CD4-positive, alpha-beta memory T cell (primary cell): ENCODE results near the gene CDK8. TPM values are rescaled to one million over a fixed set of nuclear protein-coding genes. Genes with fewer than 3 reads are reported as not detected.

ENCODE experiments used
- CTCF ChIA-PET: fragments of 350-600 bp; sonication (Branson Sonifier 250); formaldehyde crosslinking; loops from one replicate; lab custom pipeline; 2021; ENCODE audit warnings: inconsistent platforms; ENCODE audit not compliant: partially characterized antibody; lab: Charles Lee
- POLR2A ChIA-PET: fragments of 350-600 bp; sonication (Branson Sonifier 250); formaldehyde crosslinking; loops from one replicate; lab custom pipeline; 2021; ENCODE audit not compliant: partially characterized antibody; lab: Charles Lee
- DNase-seq, 5 donors: peaks; one replicate each; pipeline versions ENCODE4 v3.0.0 to v3.0.0-alpha.2; 2020 to 2022; ENCODE audit warnings: mixed read lengths in 1 of 5
- H3K27ac ChIP-seq: one replicate; pipeline ENCODE4 v1.7.0; 2013; ENCODE audit warnings: low read depth, low read length
- H3K27me3 ChIP-seq: 2 replicates; pipeline ENCODE4 v1.7.0; 2013; ENCODE audit warnings: mild to moderate bottlenecking, low read length, moderate library complexity; ENCODE audit not compliant: insufficient read depth
- H3K36me3 ChIP-seq: 2 replicates; pipeline ENCODE4 v1.7.0; 2013; ENCODE audit warnings: mild to moderate bottlenecking, low read length, moderate library complexity; ENCODE audit not compliant: insufficient read depth
- H3K4me1 ChIP-seq: 2 replicates; pipeline ENCODE4 v1.7.0; 2013; ENCODE audit warnings: mild to moderate bottlenecking, low read length, moderate library complexity; ENCODE audit not compliant: insufficient read depth
- H3K4me3 ChIP-seq, 2 donors: one replicate each; pipeline ENCODE4 v1.7.0; 2013; ENCODE audit warnings: low read length in 2 of 2, mild to moderate bottlenecking in 1 of 2
- H3K9me3 ChIP-seq, 2 donors: one replicate each; pipeline ENCODE4 v1.7.0; 2013; ENCODE audit warnings: low read length in 2 of 2, control low read depth in 1 of 2; ENCODE audit not compliant: control insufficient read depth in 1 of 2
- H3K27ac Mint-ChIP-seq, 7 donors: one replicate each; pipeline ENCODE4 v1.8.0; 2020 to 2021; ENCODE audit warnings: mixed read lengths in 7 of 7, mild to moderate bottlenecking in 6 of 7, inconsistent platforms in 3 of 7, moderate library complexity in 3 of 7
- H3K27me3 Mint-ChIP-seq, 2 donors: one replicate each; pipeline ENCODE4 v1.8.0; 2020 to 2021; ENCODE audit warnings: mixed read lengths in 2 of 2
- H3K36me3 Mint-ChIP-seq, 2 donors: one replicate each; pipeline ENCODE4 v1.8.0; 2020 to 2021; ENCODE audit warnings: mixed read lengths in 2 of 2, inconsistent platforms in 1 of 2, mild to moderate bottlenecking in 1 of 2
- H3K4me1 Mint-ChIP-seq, 4 donors: one replicate each; pipeline ENCODE4 v1.8.0; 2020 to 2021; ENCODE audit warnings: mixed read lengths in 4 of 4, mild to moderate bottlenecking in 1 of 4
- H3K4me3 Mint-ChIP-seq, 8 donors: one replicate each; pipeline ENCODE4 v1.8.0; 2020 to 2021; ENCODE audit warnings: mixed read lengths in 8 of 8, mild to moderate bottlenecking in 7 of 8, moderate library complexity in 6 of 8, inconsistent platforms in 3 of 8
- H3K9me3 Mint-ChIP-seq, 8 donors: one replicate each; pipeline ENCODE4 v1.8.0; 2020 to 2021; ENCODE audit warnings: mixed read lengths in 8 of 8, mild to moderate bottlenecking in 5 of 8, inconsistent platforms in 3 of 8, moderate library complexity in 1 of 8
- intact Hi-C: fragments of 100-400 bp; cut with micrococcal nuclease; formaldehyde crosslinking; loops from one replicate; pipeline ENCODE4 v1.15.1; 2023
- polyA plus RNA-seq, 2 donors: library from polyadenylated mRNA; unstranded; fragments of 300-500 nt; fragmentation: Illumina TruSeq; gene quantifications; one replicate each; pipeline ENCODE4 v1.2.3, GENCODE V29; 2021
- total RNA-seq, 2 experiments: library from RNA; stranded (reverse); gene quantifications; one replicate each; pipeline ENCODE4 v1.2.3, GENCODE V29; 2021

CDK8 gene
- total and polyA plus RNA-seq, 4 experiments from 2014 or later, result 4.7 to 11.7 (median 8.6) TPM

- Mint-ChIP-seq H3K4me1 (peaks cover 8 to 13% (median 11%) of the 10 kb centered on the region in 4 donors), H3K27ac (no peak overlapping the region), H3K36me3 (peaks cover 0 to 6% of the 10 kb centered on the region in 2 donors), H3K27me3 (peaks cover 0 to 10% of the 10 kb centered on the region in 2 donors), H3K9me3 (peaks cover 0 to 2% (median 0%) of the 10 kb centered on the region in 8 donors), H3K4me3 (no peak overlapping the region)
- DNase-seq, result no peak
- no peak overlapping the region for H3K27ac ChIP-seq
- H3K27me3 ChIP-seq, result no peaks in the 10 kb centered on the region
- no peak overlapping the region for H3K4me3 ChIP-seq
- POLR2A ChIA-PET, result no interaction called here
- intact Hi-C loops, result no loop called here
- H3K36me3 ChIP-seq, result no peaks in the 10 kb centered on the region
- H3K9me3 ChIP-seq, result no peaks in the 10 kb centered on the region
- CTCF ChIA-PET, result interaction anchor here (1.1 to 3.8 kb wide), 2 partner anchors 41 to 471 kb away, joined by 3 to 15 read pairs; no protein-coding TSS in a partner anchor
- H3K4me1 ChIP-seq, result peaks cover 7% of the 10 kb centered on the region
Observed at GRCh38 chr13:26227166-26227971, 26.6 kb upstream of the CDK8 start.

GRCh38 chr13:26228096-26228495 lies 25.8 kb upstream of the CDK8 start:
- Mint-ChIP-seq H3K27me3 (peaks cover 0 to 10% of the 10 kb centered on the region in 2 donors), H3K9me3 (peaks cover 0 to 2% (median 0%) of the 10 kb centered on the region in 8 donors), H3K4me1 (peaks cover 3 to 5% (median 5%) of the 10 kb centered on the region in 4 donors), H3K36me3 (peaks cover 0 to 2% of the 10 kb centered on the region in 2 donors), H3K4me3 (no peak overlapping the region), H3K27ac (no peak overlapping the region)
- no peaks in the 10 kb centered on the region for H3K36me3 ChIP-seq
- POLR2A ChIA-PET, result no interaction called here
- no peaks in the 10 kb centered on the region for H3K27me3 ChIP-seq
- intact Hi-C loops, result no loop called here
- H3K9me3 ChIP-seq, result no peaks in the 10 kb centered on the region
- no peaks in the 10 kb centered on the region for H3K4me1 ChIP-seq
- no peak overlapping the region for H3K27ac ChIP-seq
- no peak for DNase-seq
- CTCF ChIA-PET, result interaction anchor here (0.5 to 3.8 kb wide), 3 partner anchors 42 to 470 kb away, joined by 3 to 15 read pairs (median 3); no protein-coding TSS in a partner anchor
- H3K4me3 ChIP-seq, result no peak overlapping the region

GRCh38 chr13:26229080-26229615 lies 24.8 kb upstream of the CDK8 start:
- peaks cover 0 to 10% of the 10 kb centered on the region in 2 donors for H3K27me3 Mint-ChIP-seq
- CTCF ChIA-PET, result no interaction called here
- H3K36me3 Mint-ChIP-seq, result no peaks in the 10 kb centered on the region
- H3K9me3 Mint-ChIP-seq, result no peaks in the 10 kb centered on the region
- no peaks in the 10 kb centered on the region for H3K4me1 ChIP-seq
- H3K4me3 ChIP-seq, result no peak overlapping the region
- no peak overlapping the region for H3K4me3 Mint-ChIP-seq
- no peaks in the 10 kb centered on the region for H3K9me3 ChIP-seq
- H3K36me3 ChIP-seq, result no peaks in the 10 kb centered on the region
- H3K27ac ChIP-seq, result no peak overlapping the region
- no peaks in the 10 kb centered on the region for H3K27me3 ChIP-seq
- POLR2A ChIA-PET, result no interaction called here
- no peaks in the 10 kb centered on the region for H3K4me1 Mint-ChIP-seq
- intact Hi-C loops, result no loop called here
- no peak overlapping the region for H3K27ac Mint-ChIP-seq
- DNase-seq, result no peak

- ChIA-PET CTCF (no interaction called here), POLR2A (no interaction called here)
- H3K27ac ChIP-seq, result no peak overlapping the region
- H3K4me3 ChIP-seq, result no peak overlapping the region
- no peak overlapping the region for H3K27ac Mint-ChIP-seq
- H3K4me3 Mint-ChIP-seq, result no peak overlapping the region
- H3K36me3 ChIP-seq, result no peaks in the 10 kb centered on the region
- no peaks in the 10 kb centered on the region for H3K9me3 ChIP-seq
- H3K9me3 Mint-ChIP-seq, result no peaks in the 10 kb centered on the region
- no peaks in the 10 kb centered on the region for H3K4me1 ChIP-seq
- intact Hi-C loops, result no loop called here
- H3K27me3 Mint-ChIP-seq, result peaks cover 3 to 14% of the 10 kb centered on the region in 2 donors
- no peaks in the 10 kb centered on the region for H3K36me3 Mint-ChIP-seq
- no peak for DNase-seq
- no peaks in the 10 kb centered on the region for H3K4me1 Mint-ChIP-seq
- no peaks in the 10 kb centered on the region for H3K27me3 ChIP-seq
Observed at GRCh38 chr13:26230703-26231102, 23.2 kb upstream of the CDK8 start.

GRCh38 chr13:26236296-26236695 lies 17.6 kb upstream of the CDK8 start:
- H3K36me3 ChIP-seq, result no peaks in the 10 kb centered on the region
- no peaks in the 10 kb centered on the region for H3K27me3 ChIP-seq
- H3K4me1 ChIP-seq, result no peaks in the 10 kb centered on the region
- no peak for DNase-seq
- H3K9me3 Mint-ChIP-seq, result no peaks in the 10 kb centered on the region
- H3K4me1 Mint-ChIP-seq, result no peaks in the 10 kb centered on the region
- ChIA-PET POLR2A (no interaction called here), CTCF (interaction anchor here (1.4 to 1.8 kb wide), 3 partner anchors 15 to 51 kb away, joined by 4 to 7 read pairs (median 6); partner anchors contain the start of gene CDK8)
- H3K9me3 ChIP-seq, result no peaks in the 10 kb centered on the region
- no peaks in the 10 kb centered on the region for H3K36me3 Mint-ChIP-seq
- H3K27ac ChIP-seq, result no peak overlapping the region
- intact Hi-C loops, result no loop called here
- peaks cover 6 to 23% of the 10 kb centered on the region in 2 donors for H3K27me3 Mint-ChIP-seq
- no peak overlapping the region for H3K27ac Mint-ChIP-seq
- H3K4me3 Mint-ChIP-seq, result no peak overlapping the region
- H3K4me3 ChIP-seq, result no peak overlapping the region

- Mint-ChIP-seq H3K36me3 (no peaks in the 10 kb centered on the region), H3K4me3 (no peak overlapping the region), H3K4me1 (no peaks in the 10 kb centered on the region), H3K9me3 (peaks cover 0 to 5% (median 0%) of the 10 kb centered on the region in 8 donors), H3K27me3 (peaks cover 4 to 6% of the 10 kb centered on the region in 2 donors), H3K27ac (no peak overlapping the region)
- H3K27me3 ChIP-seq, result no peaks in the 10 kb centered on the region
- no peak for DNase-seq
- no peak overlapping the region for H3K4me3 ChIP-seq
- H3K27ac ChIP-seq, result no peak overlapping the region
- POLR2A ChIA-PET, result no interaction called here
- CTCF ChIA-PET, result interaction anchor here (1.5 to 1.8 kb wide), 3 partner anchors 9 to 61 kb away, joined by 4 read pairs; no protein-coding TSS in a partner anchor
- H3K36me3 ChIP-seq, result no peaks in the 10 kb centered on the region
- no peaks in the 10 kb centered on the region for H3K9me3 ChIP-seq
- intact Hi-C loops, result no loop called here
- no peaks in the 10 kb centered on the region for H3K4me1 ChIP-seq
Observed at GRCh38 chr13:26246154-26246553, 7.8 kb upstream of the CDK8 start.

GRCh38 chr13:26247011-26247410 lies 6.9 kb upstream of the CDK8 start:
- peaks cover 2 to 4% of the 10 kb centered on the region in 2 donors for H3K27me3 Mint-ChIP-seq

More at GRCh38 chr13:26247011-26247410, 6.9 kb upstream of the CDK8 start:
- H3K4me1 ChIP-seq, result no peaks in the 10 kb centered on the region
- H3K36me3 Mint-ChIP-seq, result no peaks in the 10 kb centered on the region
- ChIA-PET CTCF (interaction anchor here (1.5 to 1.7 kb wide), 2 partner anchors 8 to 24 kb away, joined by 4 read pairs; no protein-coding TSS in a partner anchor), POLR2A (no interaction called here)
- no peak overlapping the region for H3K27ac ChIP-seq
- H3K4me3 Mint-ChIP-seq, result no peak overlapping the region
- H3K4me1 Mint-ChIP-seq, result no peaks in the 10 kb centered on the region
- DNase-seq, result no peak
- no peak overlapping the region for H3K4me3 ChIP-seq
- no peaks in the 10 kb centered on the region for H3K9me3 ChIP-seq
- peaks cover 0 to 5% (median 0%) of the 10 kb centered on the region in 8 donors for H3K9me3 Mint-ChIP-seq
- no peaks in the 10 kb centered on the region for H3K27me3 ChIP-seq
- intact Hi-C loops, result no loop called here
- no peaks in the 10 kb centered on the region for H3K36me3 ChIP-seq
- no peak overlapping the region for H3K27ac Mint-ChIP-seq
